ENCODE data around the gene TPO.

Gene TPO

GRCh38 chr2:1557467-1557820, 144.2 kb downstream of the TPO start:
- no peak for DNase-seq
- H3K23ac ChIP-seq (ENCODE audit: low read length) = no peak overlapping the region
- no peak overlapping the region for H4K91ac ChIP-seq (ENCODE audit: low read depth, low read length)
- H2BK5ac ChIP-seq (ENCODE audit: low read depth, low read length, poor library complexity) = no peak overlapping the region
- no peak overlapping the region for H2BK12ac ChIP-seq (ENCODE audit: low read length)
- H3K36me3 ChIP-seq (ENCODE audit: control insufficient read depth in 1 of 2, insufficient read depth in 2 of 2, low read length in 2 of 2) = no peaks in the 10 kb centered on the region
- H2BK120ac ChIP-seq (ENCODE audit: insufficient read depth, low read length, poor library complexity) = no peak overlapping the region
- H3K27me3 ChIP-seq (ENCODE audit: insufficient read depth, low read length) = no peaks in the 10 kb centered on the region
- H3K27ac ChIP-seq (ENCODE audit: low read depth, low read length) = no peak overlapping the region
- H3K4me2 ChIP-seq (ENCODE audit: low read length) = no peak overlapping the region
- H3K9ac ChIP-seq (ENCODE audit: low read length) = no peak overlapping the region
- H2AK5ac ChIP-seq (ENCODE audit: low read length) = no peak overlapping the region
- WGBS (ENCODE audit: extremely low coverage, insufficient coverage, insufficient read length) = no CpG with 5 or more reads among the region's 11 CpGs
- peaks cover 3 to 4% of the 10 kb centered on the region in 2 experiments for H3K4me1 ChIP-seq (ENCODE audit: control insufficient read depth in 1 of 2, insufficient read depth in 2 of 2, low read length in 2 of 2)
- H3K79me2 ChIP-seq (ENCODE audit: control insufficient read depth, insufficient read depth, low read length, poor library complexity) = no peaks in the 10 kb centered on the region
- H2AFZ ChIP-seq (ENCODE audit: insufficient read depth, low read length, poor library complexity) = no peak overlapping the region
- H3K18ac ChIP-seq (ENCODE audit: low read length) = no peak overlapping the region
- H3K9me3 ChIP-seq (ENCODE audit: insufficient read depth, low read depth, low read length) = no peaks in the 10 kb centered on the region
- no peak overlapping the region for H3K14ac ChIP-seq (ENCODE audit: low read length)
- no peak overlapping the region for H3K4ac ChIP-seq (ENCODE audit: low read depth, low read length)
- no peak overlapping the region for H3K4me3 ChIP-seq (ENCODE audit: low read depth, low read length)
- H3K79me1 ChIP-seq (ENCODE audit: low read length) = no peaks in the 10 kb centered on the region
- no peak overlapping the region for H4K8ac ChIP-seq (ENCODE audit: low read depth, low read length)
- H4K12ac ChIP-seq (ENCODE audit: low read depth, low read length) = no peak overlapping the region

- H3K4me3 ChIP-seq (ENCODE audit: low read depth, low read length) = no peak overlapping the region
- H2BK12ac ChIP-seq (ENCODE audit: low read length) = no peak overlapping the region
- peaks cover 4% of the 10 kb centered on the region for H3K9me3 ChIP-seq (ENCODE audit: insufficient read depth, low read depth, low read length)
- no peaks in the 10 kb centered on the region for H3K79me1 ChIP-seq (ENCODE audit: low read length)
- H4K91ac ChIP-seq (ENCODE audit: low read depth, low read length) = no peak overlapping the region
- no peak overlapping the region for H4K12ac ChIP-seq (ENCODE audit: low read depth, low read length)
- H3K9ac ChIP-seq (ENCODE audit: low read length) = no peak overlapping the region
- no peak overlapping the region for H2BK5ac ChIP-seq (ENCODE audit: low read depth, low read length, poor library complexity)
- no peaks in the 10 kb centered on the region for H3K79me2 ChIP-seq (ENCODE audit: control insufficient read depth, insufficient read depth, low read length, poor library complexity)
- no peak overlapping the region for H2AFZ ChIP-seq (ENCODE audit: insufficient read depth, low read length, poor library complexity)
- H3K14ac ChIP-seq (ENCODE audit: low read length) = no peak overlapping the region
- no peaks in the 10 kb centered on the region for H3K36me3 ChIP-seq (ENCODE audit: control insufficient read depth in 1 of 2, insufficient read depth in 2 of 2, low read length in 2 of 2)
- H3K4me1 ChIP-seq (ENCODE audit: control insufficient read depth in 1 of 2, insufficient read depth in 2 of 2, low read length in 2 of 2) = peaks cover 0 to 3% of the 10 kb centered on the region in 2 experiments
- WGBS (ENCODE audit: extremely low coverage, insufficient coverage, insufficient read length) = no CpG with 5 or more reads among the region's 15 CpGs
- H3K27ac ChIP-seq (ENCODE audit: low read depth, low read length) = no peak overlapping the region
- no peak overlapping the region for H4K8ac ChIP-seq (ENCODE audit: low read depth, low read length)
- no peak overlapping the region for H3K4ac ChIP-seq (ENCODE audit: low read depth, low read length)
- no peak for DNase-seq
- no peaks in the 10 kb centered on the region for H3K27me3 ChIP-seq (ENCODE audit: insufficient read depth, low read length)
- H2BK120ac ChIP-seq (ENCODE audit: insufficient read depth, low read length, poor library complexity) = no peak overlapping the region
- no peak overlapping the region for H3K23ac ChIP-seq (ENCODE audit: low read length)
- no peak overlapping the region for H2AK5ac ChIP-seq (ENCODE audit: low read length)
- no peak overlapping the region for H3K4me2 ChIP-seq (ENCODE audit: low read length)
- H3K18ac ChIP-seq (ENCODE audit: low read length) = no peak overlapping the region
Observed at GRCh38 chr2:1559589-1560175, 146.4 kb downstream of the TPO start.

- Histone ChIP-seq H2BK5ac (ENCODE audit: low read depth, low read length, poor library complexity) (no peak overlapping the region), H3K79me2 (ENCODE audit: control insufficient read depth, insufficient read depth, low read length, poor library complexity) (no peaks in the 10 kb centered on the region), H3K36me3 (ENCODE audit: control insufficient read depth in 1 of 2, insufficient read depth in 2 of 2, low read length in 2 of 2) (no peaks in the 10 kb centered on the region), H3K4me3 (ENCODE audit: low read depth, low read length) (no peak overlapping the region), H4K12ac (ENCODE audit: low read depth, low read length) (no peak overlapping the region), H3K4ac (ENCODE audit: low read depth, low read length) (no peak overlapping the region), H3K27ac (ENCODE audit: low read depth, low read length) (no peak overlapping the region), H3K18ac (ENCODE audit: low read length) (no peak overlapping the region), H3K27me3 (ENCODE audit: insufficient read depth, low read length) (no peaks in the 10 kb centered on the region), H4K91ac (ENCODE audit: low read depth, low read length) (no peak overlapping the region), H2BK120ac (ENCODE audit: insufficient read depth, low read length, poor library complexity) (no peak overlapping the region), H2AK5ac (ENCODE audit: low read length) (no peak overlapping the region), H2AFZ (ENCODE audit: insufficient read depth, low read length, poor library complexity) (no peak overlapping the region), H3K23ac (ENCODE audit: low read length) (no peak overlapping the region), H3K4me2 (ENCODE audit: low read length) (no peak overlapping the region), H3K14ac (ENCODE audit: low read length) (no peak overlapping the region), H3K79me1 (ENCODE audit: low read length) (no peaks in the 10 kb centered on the region), H4K8ac (ENCODE audit: low read depth, low read length) (no peak overlapping the region), H2BK12ac (ENCODE audit: low read length) (no peak overlapping the region), H3K9ac (ENCODE audit: low read length) (no peak overlapping the region), H3K9me3 (ENCODE audit: insufficient read depth, low read depth, low read length) (peaks cover 6% of the 10 kb centered on the region), H3K4me1 (ENCODE audit: control insufficient read depth in 1 of 2, insufficient read depth in 2 of 2, low read length in 2 of 2) (peaks cover 0 to 3% of the 10 kb centered on the region in 2 experiments)
- DNase-seq = no peak
- WGBS (ENCODE audit: extremely low coverage, insufficient coverage, insufficient read length) = no CpG with 5 or more reads among the region's 14 CpGs
Observed at GRCh38 chr2:1561259-1561658, 148.0 kb downstream of the TPO start.

GRCh38 chr2:1561811-1562421, 148.7 kb downstream of the TPO start:
- H2AFZ ChIP-seq (ENCODE audit: insufficient read depth, low read length, poor library complexity) = no peak overlapping the region
- no peaks in the 10 kb centered on the region for H3K36me3 ChIP-seq (ENCODE audit: control insufficient read depth in 1 of 2, insufficient read depth in 2 of 2, low read length in 2 of 2)
- H3K79me2 ChIP-seq (ENCODE audit: control insufficient read depth, insufficient read depth, low read length, poor library complexity) = no peaks in the 10 kb centered on the region
- H3K27ac ChIP-seq (ENCODE audit: low read depth, low read length) = no peak overlapping the region
- H2AK5ac ChIP-seq (ENCODE audit: low read length) = no peak overlapping the region
- H3K4me2 ChIP-seq (ENCODE audit: low read length) = no peak overlapping the region
- peaks cover 0 to 3% of the 10 kb centered on the region in 2 experiments for H3K4me1 ChIP-seq (ENCODE audit: control insufficient read depth in 1 of 2, insufficient read depth in 2 of 2, low read length in 2 of 2)
- no peak overlapping the region for H3K23ac ChIP-seq (ENCODE audit: low read length)
- H2BK120ac ChIP-seq (ENCODE audit: insufficient read depth, low read length, poor library complexity) = no peak overlapping the region
- H2BK5ac ChIP-seq (ENCODE audit: low read depth, low read length, poor library complexity) = no peak overlapping the region
- H4K12ac ChIP-seq (ENCODE audit: low read depth, low read length) = no peak overlapping the region
- H4K8ac ChIP-seq (ENCODE audit: low read depth, low read length) = no peak overlapping the region
- H3K4ac ChIP-seq (ENCODE audit: low read depth, low read length) = no peak overlapping the region
- peaks cover 6% of the 10 kb centered on the region for H3K9me3 ChIP-seq (ENCODE audit: insufficient read depth, low read depth, low read length)
- no peak for DNase-seq
- no peak overlapping the region for H2BK12ac ChIP-seq (ENCODE audit: low read length)
- H3K9ac ChIP-seq (ENCODE audit: low read length) = no peak overlapping the region
- H4K91ac ChIP-seq (ENCODE audit: low read depth, low read length) = no peak overlapping the region
- no peaks in the 10 kb centered on the region for H3K27me3 ChIP-seq (ENCODE audit: insufficient read depth, low read length)
- no peak overlapping the region for H3K4me3 ChIP-seq (ENCODE audit: low read depth, low read length)
- no peak overlapping the region for H3K18ac ChIP-seq (ENCODE audit: low read length)
- H3K79me1 ChIP-seq (ENCODE audit: low read length) = no peaks in the 10 kb centered on the region
- WGBS (ENCODE audit: extremely low coverage, insufficient coverage, insufficient read length) = no CpG with 5 or more reads among the region's 24 CpGs
- no peak overlapping the region for H3K14ac ChIP-seq (ENCODE audit: low read length)
